Measurements from ENCODE around the gene ARHGAP10.

ARHGAP10 gene

DNA sequence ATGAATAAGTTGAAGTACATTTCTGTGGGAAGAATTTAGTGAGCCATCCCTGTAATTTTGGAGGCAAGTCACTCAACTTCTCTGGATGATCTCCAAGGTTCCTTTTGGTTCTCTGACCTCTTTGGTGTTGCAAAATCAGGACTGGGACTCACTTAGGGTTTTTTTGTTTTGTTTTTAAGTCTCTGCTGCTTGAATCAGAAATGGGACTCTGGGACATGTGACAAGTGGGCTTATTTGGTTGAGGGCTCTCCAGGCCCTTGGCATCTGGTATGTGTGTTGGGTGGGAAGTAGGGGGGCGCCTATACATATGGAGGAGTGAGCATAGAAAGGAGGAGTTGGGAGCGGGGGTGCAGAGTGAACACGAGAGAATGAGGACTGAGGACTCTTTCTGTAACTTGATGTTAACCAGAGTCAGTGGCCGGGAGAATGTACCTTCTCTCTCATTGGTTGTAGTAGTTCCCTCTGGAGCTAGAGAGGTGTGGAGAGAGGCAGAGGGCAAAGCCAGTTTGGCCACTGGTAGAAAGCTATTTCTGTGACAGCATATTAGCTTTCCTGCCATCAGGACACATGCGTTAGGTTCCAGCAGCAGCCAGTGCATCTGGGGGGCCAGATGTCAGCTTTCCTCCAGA, 1.9 kb downstream of the ARHGAP10 start:
- DNase-seq = no peak

- DNase-seq = no peak
These were observed 2.6 kb downstream of the ARHGAP10 start for GRCh38 chr4:147734496-147734895.

DNA sequence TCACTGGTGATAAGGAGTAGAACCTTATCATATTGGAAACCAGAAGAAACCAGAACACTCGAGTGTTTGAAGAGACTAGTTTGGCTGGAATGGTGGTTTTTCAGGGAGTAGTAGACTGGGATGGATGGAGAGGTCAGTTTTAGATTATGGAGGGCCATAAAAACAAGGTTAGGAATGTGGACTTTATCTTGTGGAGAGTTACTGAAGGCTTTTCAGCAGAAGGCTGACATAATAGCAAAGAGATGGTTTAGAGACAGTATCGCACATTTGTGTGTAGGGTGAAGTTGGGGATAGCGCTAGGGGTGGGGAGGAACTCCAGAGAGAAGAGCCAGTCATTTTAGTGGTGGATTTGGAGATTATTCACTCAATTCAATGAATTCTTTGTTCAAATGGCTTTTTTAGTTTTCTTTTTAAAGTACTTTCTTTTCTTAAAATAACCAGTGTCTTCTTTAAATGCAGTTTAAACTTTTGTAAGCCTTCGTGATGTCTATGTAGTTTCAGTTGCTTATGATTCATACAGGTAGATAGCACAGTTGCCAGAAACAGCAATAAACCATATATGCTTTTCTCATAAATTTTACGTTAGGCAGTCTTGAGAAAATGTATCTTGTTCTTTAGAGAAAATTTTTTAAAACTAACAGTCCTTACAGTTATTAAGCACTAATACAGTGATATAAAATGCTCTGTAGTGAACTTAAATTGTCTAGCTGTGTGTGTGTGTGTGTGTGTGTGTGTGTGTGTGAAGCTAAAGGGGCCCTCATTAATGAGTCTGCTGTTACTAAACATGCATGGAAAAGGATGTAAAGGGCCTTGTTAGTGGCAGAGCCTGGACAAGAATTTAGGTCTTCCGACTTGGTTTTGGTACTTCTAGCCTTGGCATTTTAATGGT, 3.8 kb downstream of the ARHGAP10 start:
- DNase-seq = no peak

DNA sequence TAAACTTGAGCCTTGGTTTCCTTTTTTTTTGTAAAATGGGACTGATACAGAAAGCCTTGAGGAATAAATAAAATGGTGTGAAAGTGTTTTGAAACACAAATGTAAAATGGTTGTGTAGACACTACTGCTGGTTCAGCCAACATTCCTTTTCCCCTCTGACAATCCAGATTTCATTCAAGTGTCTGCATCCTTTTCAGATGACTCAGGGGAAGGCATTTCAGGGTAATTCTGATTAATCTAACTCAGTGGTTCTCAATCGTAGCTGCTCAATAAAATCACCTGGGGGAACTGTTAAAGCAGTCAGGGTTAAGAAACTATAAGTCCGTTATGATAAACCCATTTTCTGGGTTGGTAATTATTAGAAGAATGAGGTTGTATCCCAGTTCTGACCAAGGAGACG, 4.6 kb downstream of the ARHGAP10 start:
- DNase-seq = no peak

- DNase-seq = no peak
These were observed 5.7 kb downstream of the ARHGAP10 start for GRCh38 chr4:147737623-147738022.

DNA sequence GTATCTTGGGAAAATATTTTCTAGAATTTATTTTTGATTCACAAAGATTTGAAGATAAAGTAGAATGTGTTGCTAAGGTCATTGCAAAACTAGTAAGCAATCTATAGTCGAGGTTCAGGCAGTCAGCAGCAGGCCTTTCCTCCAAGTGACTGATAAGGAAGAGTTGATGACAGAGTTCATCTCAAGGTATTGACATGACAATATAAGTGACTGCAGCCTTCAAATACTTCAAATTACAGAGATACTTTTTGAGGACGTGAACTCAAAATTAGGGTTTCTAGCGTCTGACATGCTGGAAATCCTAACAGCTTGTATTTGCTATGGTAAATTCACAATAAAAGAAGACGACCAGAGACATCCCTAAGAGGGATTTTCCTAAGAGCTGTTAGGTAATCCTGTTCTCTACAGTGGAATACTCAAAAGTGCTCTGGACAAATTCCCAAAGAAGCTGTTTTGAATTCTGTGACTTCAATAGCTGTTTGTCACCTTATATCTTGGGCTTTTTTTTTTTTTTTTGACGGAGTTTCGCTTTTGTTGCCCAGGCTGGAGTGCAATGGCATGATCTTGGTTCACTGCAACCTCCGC, 7.4 kb downstream of the ARHGAP10 start:
- DNase-seq = no peak

GRCh38 chr4:147740176-147740575, 8.3 kb downstream of the ARHGAP10 start:
- no peak for DNase-seq

- DNase-seq = no peak
These were observed 9.4 kb downstream of the ARHGAP10 start for GRCh38 chr4:147741190-147741788.

GRCh38 chr4:147747787-147748454, 16.0 kb downstream of the ARHGAP10 start:
- no peak for DNase-seq

DNA sequence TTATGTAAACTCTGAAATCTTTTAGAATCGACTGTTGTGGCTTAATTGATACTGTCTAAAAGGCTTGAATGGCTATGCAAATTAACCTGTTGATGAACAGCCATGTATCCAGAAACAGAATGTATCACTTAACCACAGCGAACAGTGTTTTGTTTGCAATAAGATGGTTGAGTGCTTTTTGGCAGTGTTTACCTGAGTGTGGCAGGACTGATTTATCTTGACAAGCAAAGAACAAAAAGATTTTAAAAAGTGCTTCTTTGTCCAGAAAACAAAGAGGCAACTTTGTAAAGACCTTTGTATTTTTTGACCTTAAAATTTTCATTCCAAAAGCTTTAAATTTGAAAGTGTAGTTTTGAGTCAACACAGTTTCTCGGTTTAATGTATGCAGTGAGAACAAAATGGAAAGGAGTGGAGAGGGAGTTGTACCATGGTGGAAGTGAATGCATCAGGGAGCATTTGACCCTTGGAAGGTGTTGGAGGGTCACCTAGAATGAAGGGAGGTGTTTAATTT, 18.0 kb downstream of the ARHGAP10 start:
- no peak for DNase-seq

GRCh38 chr4:147753047-147753446, 21.2 kb downstream of the ARHGAP10 start:
- DNase-seq = no peak

- DNase-seq = no peak
These were observed 22.2 kb downstream of the ARHGAP10 start for GRCh38 chr4:147754037-147754445.

DNA sequence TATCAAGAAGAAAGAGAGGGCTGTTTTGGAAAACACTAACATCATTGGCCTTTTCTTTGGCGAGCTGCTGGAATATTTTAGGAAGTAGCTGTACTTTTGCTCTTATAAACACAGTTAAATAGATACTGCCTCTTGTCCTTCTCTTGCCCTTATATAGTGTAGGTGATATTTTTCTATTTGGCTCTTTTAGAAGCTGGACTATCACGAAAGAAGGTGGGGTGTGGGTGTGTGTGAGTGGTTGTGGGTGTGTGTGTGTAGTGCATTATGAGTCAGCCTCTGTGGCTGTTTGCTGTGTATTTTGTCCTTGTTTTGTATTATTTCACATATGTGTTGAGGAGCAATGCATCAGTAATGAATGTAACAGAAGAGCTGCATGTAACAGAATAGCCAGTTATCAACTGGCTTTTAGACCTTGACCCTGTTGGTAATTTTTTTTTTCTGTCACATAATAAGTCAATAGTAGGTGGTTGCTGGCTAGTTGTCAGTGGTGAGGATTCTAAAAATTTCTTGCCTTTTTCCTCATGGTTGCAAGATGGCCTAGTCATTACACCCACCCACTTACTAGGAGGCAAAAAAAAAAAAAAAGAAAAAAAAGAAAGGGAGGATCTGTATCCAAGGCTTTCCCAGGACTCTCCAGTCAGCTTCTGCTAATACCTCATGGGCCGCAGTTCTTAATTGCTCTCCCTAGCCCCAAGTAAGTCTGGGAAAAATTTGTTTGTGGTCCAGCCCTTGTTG, 23.8 kb downstream of the ARHGAP10 start:
- DNase-seq = no peak

DNA sequence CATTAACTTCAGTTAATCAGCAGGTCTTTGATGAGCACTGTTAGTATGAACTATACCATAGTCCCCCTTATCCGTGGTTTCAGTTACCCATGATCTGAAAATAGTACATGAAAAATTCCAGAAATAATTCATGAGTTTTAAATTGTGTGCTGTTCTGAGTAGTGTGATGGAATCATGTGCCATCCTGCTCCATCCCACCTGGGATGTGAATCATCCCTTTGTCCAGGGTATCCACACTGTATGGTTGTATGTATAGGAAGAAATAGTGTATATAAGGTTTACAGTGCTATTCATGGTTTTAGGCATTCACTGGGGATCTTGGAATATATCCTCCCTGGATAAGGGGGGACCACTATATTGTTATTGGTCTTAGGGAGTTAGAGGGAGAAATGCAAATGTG, 24.5 kb downstream of the ARHGAP10 start:
- DNase-seq = no peak

DNA sequence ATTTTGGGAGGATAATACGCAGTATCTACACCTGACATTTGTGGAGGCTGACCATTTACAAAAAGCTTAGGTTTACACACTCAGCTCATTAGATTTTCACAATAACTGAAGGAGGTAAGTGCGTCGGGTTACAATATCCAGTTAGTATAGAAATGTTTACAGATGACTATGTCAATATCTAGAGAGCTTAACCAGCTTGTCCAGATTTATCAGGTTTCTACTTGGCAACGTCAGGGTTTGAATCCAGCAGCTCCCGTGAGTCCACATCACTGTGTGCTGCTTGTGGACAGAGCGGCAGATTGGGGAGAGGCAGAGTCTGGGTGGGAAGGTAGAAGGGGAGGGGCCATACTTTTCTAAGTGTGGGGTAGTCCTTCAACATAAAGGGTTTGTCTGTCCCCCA, 28.3 kb downstream of the ARHGAP10 start:
- DNase-seq = no peak

DNA sequence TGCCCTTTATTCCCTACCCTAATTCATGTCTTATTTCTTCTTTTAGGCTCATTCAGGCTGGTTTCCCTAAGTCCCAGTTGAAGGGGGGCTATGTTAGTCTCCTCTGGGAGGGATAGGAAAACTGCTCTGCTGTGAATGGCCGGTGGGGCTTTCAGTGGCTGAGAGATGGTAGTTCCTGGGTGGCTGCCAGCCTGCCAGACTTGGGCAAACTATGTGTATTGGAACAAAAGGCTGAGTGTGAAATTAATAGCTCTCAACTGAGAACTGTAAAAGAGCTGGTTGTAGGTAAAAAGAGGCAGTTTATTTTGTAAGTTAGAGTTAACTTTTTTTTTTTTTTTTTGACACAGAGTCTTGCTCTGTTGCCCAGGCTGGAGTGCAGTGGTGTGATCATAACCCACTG, 28.8 kb downstream of the ARHGAP10 start:
- DNase-seq = no peak

DNA sequence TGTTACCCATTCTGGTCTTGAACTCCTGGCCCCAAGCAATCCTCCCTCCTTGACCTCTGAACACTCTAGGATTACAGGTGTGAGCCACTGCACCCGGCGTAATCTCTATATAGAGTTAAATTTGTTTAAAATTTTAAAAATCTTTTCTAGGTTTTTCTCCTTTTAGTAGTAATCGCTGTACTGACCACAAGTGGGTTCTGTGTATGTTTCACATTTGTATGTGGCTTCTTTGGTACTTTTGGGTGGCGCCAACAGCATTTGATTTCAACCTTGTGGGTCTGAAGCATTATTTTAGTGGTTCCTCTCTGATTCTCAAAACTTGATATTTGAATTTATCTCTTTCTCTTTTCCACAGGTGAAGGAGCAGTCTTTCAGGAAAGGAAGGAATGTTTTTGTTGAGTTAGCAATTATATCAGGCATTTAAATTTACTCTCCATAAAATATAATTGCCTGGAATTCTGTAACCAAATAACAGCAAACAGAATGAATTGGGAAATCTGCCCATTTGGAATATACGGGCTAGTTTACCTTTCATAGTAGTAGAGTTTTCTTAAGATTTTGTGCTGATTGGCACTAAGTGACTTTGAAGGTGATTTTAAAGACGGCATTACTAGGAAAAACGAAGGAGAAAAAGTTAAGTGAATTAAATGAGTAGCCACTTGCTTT, 29.5 kb downstream of the ARHGAP10 start:
- DNase-seq = no peak

DNA sequence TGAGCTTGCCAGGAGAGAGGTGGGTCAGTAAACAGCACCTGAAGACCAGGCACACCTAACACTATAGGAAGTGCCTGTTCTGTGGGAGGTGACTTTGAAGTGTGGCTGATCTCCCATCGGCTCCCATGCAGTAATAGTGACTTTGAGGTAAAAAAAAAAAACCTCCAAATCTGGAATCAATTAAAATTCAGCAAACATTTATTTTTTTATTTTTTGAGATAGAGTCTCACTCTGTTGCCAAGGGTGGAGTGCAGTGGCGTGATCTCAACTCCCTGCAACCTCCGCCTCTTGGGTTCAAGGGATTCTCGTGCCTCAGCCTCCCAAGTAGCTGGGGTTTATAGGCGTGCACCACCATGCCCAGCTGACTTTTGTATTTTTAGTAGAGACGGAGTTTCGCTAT, 32.4 kb downstream of the ARHGAP10 start:
- DNase-seq = no peak

DNA sequence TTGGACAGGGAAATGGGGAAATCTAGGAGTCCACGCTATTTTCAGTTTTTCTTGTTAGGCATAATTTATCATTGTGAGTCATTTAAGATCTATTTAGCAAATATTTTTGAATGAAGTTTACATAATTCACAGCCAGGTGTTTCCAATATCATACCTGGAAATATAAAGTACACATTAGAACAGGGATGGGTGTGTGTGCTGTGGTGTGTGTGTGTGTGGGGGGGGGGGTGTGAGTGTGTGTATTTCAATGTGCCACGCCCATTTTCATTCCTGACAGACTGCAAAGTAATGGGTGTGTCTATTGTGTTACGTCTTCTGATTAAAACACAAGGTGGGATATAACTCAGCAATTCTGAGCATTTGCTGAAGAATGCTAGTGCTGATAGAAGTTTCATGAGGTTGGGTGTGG, 33.2 kb downstream of the ARHGAP10 start:
- no peak for DNase-seq

DNA sequence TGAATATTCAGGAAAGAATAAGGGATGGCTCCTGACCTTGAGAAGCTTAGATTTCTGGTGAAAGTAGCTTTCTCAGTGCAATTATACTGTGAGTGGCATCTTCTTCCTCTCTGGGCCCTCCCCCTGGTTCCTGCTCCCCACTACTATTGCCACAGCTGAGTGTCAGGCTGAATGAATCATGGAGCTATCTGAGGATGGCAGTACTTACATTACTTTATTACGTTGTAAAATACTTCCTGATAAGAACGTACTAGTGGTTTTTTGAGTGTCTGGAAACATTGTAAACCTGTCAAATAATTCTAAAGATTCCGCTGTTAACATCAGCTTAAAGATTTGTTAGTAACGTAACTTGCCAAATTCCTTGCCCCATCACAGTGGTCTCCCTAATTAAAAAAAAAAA, 36.2 kb downstream of the ARHGAP10 start:
- no peak for DNase-seq

DNA sequence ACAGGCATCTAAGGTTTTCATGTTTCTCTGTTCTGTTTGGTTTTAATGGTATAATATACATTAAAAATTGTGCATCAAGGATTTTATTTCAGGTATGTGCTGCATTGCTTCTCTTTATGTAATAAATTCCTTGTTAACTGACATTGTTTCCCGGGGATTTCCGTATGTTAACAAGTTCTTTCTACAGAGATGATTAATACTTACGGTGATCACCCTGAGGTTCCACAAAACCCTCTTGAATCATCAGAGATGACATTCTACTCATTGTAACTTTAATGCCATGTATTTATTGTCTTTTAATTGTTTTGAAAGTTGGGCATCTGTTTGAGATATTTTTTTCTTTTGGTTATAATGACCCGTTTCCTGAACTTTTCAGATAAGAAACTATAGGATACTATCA, 37.5 kb downstream of the ARHGAP10 start:
- DNase-seq = no peak

DNA sequence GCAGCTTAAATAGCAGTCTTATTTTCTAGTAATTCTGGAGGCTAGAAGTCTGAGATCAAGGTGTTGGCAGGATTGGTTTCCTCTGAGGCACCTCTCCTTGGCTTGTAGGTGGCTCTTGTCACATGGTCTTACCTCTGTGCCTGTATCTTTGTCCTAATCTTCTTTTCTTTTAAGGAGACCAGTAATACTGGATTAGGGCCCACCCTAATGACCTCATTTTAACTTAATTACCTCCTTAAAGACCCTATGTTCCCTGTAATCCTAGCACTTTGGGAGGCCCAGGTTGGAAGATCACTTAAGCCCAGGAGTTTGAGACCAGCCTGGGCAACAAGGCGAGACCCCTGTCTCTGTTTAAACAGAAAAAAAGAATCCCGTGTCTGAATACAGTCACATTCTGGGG, 38.9 kb downstream of the ARHGAP10 start:
- no peak for DNase-seq

All from GOT3 (cell line).